DMS53 treated with DMSO at 0.1 percent for 48 hours (cell line): ENCODE data around the gene GFI1.
"Not testable (repeated sequence)": the region's sequence is repeated elsewhere in the genome, so short reads cannot be mapped to it uniquely, and the experiment has no call there.

ENCODE experiments used
- DNase-seq: peaks from one replicate; lab custom pipeline; 2025; ENCODE audit not compliant: unreplicated experiment; lab: John Stamatoyannopoulos, UW

The GFI1 gene

GRCh38 chr1:92486251-92487077 lies at the start of gene GFI1:
Gene GFI1 (minus strand): TSS chr1:92486925. CDS start chr1:92483487, 3,438 bp downstream.
- peak; percentile 85 for DNase-seq

GRCh38 chr1:92532371-92532770 lies 45.6 kb upstream of the GFI1 start:
- not testable (repeated sequence) for DNase-seq

- DNase-seq = not testable (repeated sequence)
Observed at GRCh38 chr1:92531939-92532338, 45.2 kb upstream of the GFI1 start.

GRCh38 chr1:92527670-92528069 lies 40.9 kb upstream of the GFI1 start:
- DNase-seq = no peak

GRCh38 chr1:92524944-92525590 lies 38.3 kb upstream of the GFI1 start:
- DNase-seq = not testable (repeated sequence)

- no peak for DNase-seq
Observed at GRCh38 chr1:92519043-92519442, 32.3 kb upstream of the GFI1 start.

GRCh38 chr1:92516574-92516973 lies 29.8 kb upstream of the GFI1 start:
- DNase-seq = no peak

- no peak for DNase-seq
Observed at GRCh38 chr1:92515796-92516201, 29.1 kb upstream of the GFI1 start.

GRCh38 chr1:92511541-92511940 lies 24.8 kb upstream of the GFI1 start:
- no peak for DNase-seq

GRCh38 chr1:92509619-92510018 lies 22.9 kb upstream of the GFI1 start:
- DNase-seq = no peak

- no peak for DNase-seq
Observed at GRCh38 chr1:92505015-92505692, 18.4 kb upstream of the GFI1 start.

GRCh38 chr1:92504291-92505014 lies 17.7 kb upstream of the GFI1 start:
- no peak for DNase-seq

- DNase-seq = no peak
Observed at GRCh38 chr1:92503926-92504285, 17.2 kb upstream of the GFI1 start.

- DNase-seq = no peak
Observed at GRCh38 chr1:92503043-92503925, 16.6 kb upstream of the GFI1 start.

GRCh38 chr1:92502247-92502646 lies 15.5 kb upstream of the GFI1 start:
- no peak for DNase-seq

- no peak for DNase-seq
Observed at GRCh38 chr1:92500552-92500951, 13.8 kb upstream of the GFI1 start.

- no peak for DNase-seq
Observed at GRCh38 chr1:92495392-92496063, 8.8 kb upstream of the GFI1 start.

- no peak for DNase-seq
Observed at GRCh38 chr1:92494485-92495141, 7.9 kb upstream of the GFI1 start.

GRCh38 chr1:92493139-92493538 lies 6.4 kb upstream of the GFI1 start:
- DNase-seq = no peak
